GM12873 (cell line): ENCODE measurements around the gene NPAS1.

Experiments used
- CTCF ChIP-seq: IDR thresholded peaks from 2 replicates; pipeline ENCODE4 v1.5.1; 2012; ENCODE audit warnings: low read depth, mild to moderate bottlenecking, moderate library complexity, low read length, control low read depth; ENCODE audit not compliant: insufficient read depth; ENCODE audit errors: missing control alignments

NPAS1 gene

GRCh38 chr19:46994141-46994686, 25.4 kb upstream of the NPAS1 start:
- no peak for TF ChIP-seq CTCF

DNA sequence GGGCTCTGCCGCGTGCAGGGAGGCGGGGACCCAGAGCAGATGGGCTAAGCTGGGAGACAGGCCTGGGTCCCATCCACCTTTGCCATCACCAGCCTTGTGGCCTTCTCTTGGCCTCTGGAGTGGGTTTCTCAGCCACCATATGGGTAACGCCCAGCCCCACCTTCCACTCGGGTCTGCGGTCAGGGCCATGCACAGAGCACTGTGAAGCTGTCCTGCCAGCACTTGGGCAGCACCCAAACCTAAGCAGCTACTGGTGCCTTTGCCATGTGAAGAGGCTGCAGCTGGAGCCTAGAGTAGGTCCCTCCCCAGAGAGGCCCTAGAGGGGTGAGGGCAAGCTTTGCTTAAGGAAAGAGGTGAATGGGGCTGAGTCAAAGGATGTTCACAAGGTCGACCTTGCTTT, 24.1 kb upstream of the NPAS1 start:
- no peak for TF ChIP-seq CTCF

DNA sequence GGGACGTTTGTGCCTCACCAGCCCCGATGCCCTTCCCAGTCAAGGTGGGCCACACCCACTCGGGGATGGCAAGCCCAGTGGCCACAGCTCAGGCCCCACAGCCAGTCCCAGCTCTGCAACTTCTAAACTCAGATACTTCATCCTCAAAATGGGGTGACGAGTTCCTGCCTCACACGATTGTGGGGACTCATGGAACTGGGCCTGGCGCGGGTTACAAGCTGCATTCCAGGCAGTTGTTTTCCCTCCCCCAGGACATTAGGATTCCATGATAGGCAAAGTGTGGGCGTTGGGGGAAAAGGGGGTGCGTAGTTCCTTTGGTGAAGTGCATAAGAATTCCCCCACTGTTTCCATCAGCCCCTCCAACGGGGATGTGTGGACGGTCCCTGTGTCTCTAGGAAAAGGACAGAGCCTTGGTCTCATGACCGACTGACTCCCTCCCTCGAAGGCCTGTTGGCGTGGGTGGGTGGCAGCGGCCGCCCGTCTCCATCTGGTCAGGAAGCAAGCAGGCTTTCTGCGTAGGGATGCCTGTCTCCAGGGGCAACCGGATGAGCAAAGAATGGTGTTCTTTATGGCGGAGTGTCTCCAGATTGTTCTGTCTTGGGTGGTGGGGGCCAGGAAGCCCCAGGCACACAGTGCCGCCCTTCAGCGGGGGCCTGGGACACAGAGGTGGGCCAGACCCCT, 21.1 kb upstream of the NPAS1 start:
- TF ChIP-seq CTCF, result no peak

DNA sequence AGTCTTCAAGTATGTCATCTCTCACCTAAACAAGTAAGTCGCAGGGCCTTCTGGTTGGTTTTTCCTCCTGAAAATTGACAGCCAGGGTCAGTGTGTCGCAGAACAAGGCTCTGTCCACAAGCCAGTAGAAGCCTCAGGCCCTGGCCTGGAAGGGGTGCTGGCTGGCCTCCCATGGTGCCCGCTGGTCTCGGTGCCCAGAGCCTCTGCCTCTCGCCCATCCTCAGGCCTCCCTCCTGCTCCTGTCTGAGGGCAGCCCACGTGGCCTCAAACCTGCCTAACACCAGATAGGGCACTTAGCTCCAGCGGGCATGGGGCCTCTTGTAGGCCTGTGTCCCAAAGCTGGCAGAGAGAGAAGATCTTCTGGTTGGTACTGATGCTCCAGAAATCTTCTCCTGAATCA, 20.3 kb upstream of the NPAS1 start:
- TF ChIP-seq CTCF, result no peak

GRCh38 chr19:46999878-47000277, 19.8 kb upstream of the NPAS1 start:
- TF ChIP-seq CTCF, result no peak

DNA sequence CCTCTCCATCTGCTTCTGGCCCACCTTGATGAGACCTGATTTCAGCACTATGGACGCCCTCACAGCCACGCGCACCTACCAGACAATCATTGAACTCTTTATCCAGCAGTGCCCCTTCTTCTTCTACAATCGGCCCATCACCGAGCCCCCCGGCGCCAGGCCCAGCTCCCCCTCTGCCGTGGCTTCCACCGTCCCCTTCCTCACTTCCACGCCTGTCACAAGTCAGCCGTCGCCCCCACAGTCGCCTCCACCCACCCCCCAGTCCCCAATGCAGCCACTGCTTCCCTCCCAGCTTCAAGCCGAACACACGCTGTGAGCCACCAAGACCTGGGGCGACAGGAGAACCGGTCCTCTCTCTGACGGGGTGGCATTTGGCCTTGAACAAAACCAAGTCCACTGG, 19.3 kb upstream of the NPAS1 start:
- no peak for TF ChIP-seq CTCF

DNA sequence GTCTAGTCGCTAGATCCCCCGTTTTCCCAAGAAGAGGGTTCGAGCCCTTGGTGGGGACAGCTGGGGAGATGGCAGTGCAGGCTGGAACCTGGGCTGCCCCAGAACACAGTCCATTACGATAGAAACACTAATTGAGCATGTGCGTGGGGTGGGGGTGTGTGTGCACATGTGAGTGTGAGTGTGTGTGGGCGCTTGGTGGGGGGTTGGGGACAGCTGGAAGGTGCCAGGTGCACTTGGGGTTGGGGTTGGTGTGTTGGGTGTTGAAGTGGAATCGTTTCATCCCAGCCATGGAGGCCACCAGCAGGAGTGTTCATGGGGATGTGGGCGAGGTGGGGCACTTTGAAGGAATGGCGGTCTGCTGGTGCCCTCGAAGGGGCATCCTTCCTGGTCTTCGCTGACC, 18.1 kb upstream of the NPAS1 start:
- no peak for TF ChIP-seq CTCF
